ENCODE measurements around the gene SLC28A2.

SLC28A2 gene

DNA sequence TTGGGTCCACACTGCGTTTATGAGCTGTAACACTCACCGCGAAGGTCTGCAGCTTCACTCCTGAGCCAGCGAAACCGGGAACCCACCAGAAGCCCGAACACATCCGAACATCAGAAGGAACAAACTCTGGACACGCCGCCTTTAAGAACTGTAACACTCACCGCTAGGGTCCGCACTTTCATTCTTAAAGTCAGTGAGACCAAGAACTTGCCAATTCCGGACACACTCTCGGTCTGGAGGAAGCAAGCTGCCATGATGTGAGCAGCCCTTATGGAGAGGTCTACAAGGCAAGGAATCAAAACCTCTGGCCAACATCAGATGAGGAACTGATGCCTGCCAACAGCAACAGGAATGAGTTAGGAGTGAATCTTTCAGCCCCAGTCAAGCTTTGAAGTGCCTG lies 62.9 kb downstream of the SLC28A2 start:
- no peak overlapping the region for H3K4me3 ChIP-seq
- H4K20me1 ChIP-seq = no peaks in the 10 kb centered on the region
- H3K4me2 ChIP-seq = no peak overlapping the region
- peaks cover 0 to 4% (median 0%) of the 10 kb centered on the region in 11 experiments; a peak in 1 of 22 replicates for H3K9me3 ChIP-seq (replicated peaks in 1 of 11)
- H3K27me3 ChIP-seq = no peaks in the 10 kb centered on the region
- H3K9ac ChIP-seq = no peak overlapping the region
- H3K36me3 ChIP-seq = no peaks in the 10 kb centered on the region
- TF ChIP-seq Cebpa-rat (IDR thresholded peaks at IDR 0.05) = no peak
- H3K27ac ChIP-seq = no peak overlapping the region
- no peaks in the 10 kb centered on the region for H3K4me1 ChIP-seq

DNA sequence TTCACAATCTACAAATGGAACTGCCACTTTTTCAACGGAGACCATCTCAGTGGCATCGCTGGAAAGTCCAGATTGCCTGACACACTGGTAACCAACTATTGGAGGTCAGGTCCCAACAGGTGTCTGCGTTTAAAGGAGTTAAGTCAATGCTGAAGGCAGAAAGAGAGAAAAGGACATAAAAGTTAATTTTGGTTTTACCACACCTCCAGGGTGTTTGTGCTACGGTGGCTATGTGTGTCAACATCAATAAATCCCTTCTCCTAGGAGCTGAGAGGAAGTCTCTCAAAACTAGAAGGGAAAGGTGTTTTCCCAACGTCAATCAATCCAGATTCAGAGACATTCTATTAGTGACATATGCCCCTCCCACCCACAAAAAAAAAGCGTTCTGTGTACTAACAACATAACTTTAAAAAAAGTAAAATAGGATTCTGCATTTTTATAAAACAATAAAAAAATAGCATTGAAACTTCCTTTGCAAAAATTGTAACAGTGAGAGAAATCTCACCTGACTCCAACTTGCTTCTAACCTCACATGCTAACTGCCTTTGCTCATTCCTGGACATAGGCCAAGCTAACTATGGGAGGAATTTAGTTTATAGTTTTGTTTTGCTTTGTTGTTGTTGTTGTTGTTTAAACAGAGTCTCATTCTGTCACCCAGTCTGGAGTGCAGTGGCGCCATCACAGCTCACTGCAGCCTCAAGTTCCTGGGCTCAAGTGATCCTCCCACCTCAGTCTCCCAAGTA lies 67.6 kb downstream of the SLC28A2 start:
- Histone ChIP-seq H3K9ac (no peak overlapping the region), H3K4me1 (no peaks in the 10 kb centered on the region), H3K4me3 (no peak overlapping the region), H3K4me2 (no peak overlapping the region), H3K27ac (no peak overlapping the region), H3K36me3 (no peaks in the 10 kb centered on the region), H3K27me3 (no peaks in the 10 kb centered on the region), H4K20me1 (no peaks in the 10 kb centered on the region), H3K9me3 (replicated peaks in 1 of 11) (peaks cover 0 to 9% (median 0%) of the 10 kb centered on the region in 11 experiments; a peak in 2 of 22 replicates)
- TF ChIP-seq Cebpa-rat (IDR thresholded peaks at IDR 0.05) = no peak

- Histone ChIP-seq H3K4me2 (no peak overlapping the region), H3K4me3 (no peak overlapping the region)
Measured at GRCh38 chr15:45320581-45321205, 68.7 kb downstream of the SLC28A2 start.

GRCh38 chr15:45326280-45326679 lies 74.2 kb downstream of the SLC28A2 start:
- Histone ChIP-seq H3K4me3 (no peak overlapping the region), H3K4me1 (no peaks in the 10 kb centered on the region), H3K36me3 (no peaks in the 10 kb centered on the region), H4K20me1 (no peaks in the 10 kb centered on the region), H3K27ac (no peak overlapping the region), H3K27me3 (no peaks in the 10 kb centered on the region), H3K9ac (no peak overlapping the region), H3K9me3 (replicated peaks in 1 of 11) (no peaks in the 10 kb centered on the region), H3K4me2 (no peak overlapping the region)
- TF ChIP-seq Cebpa-rat (IDR thresholded peaks at IDR 0.05) = no peak

More at GRCh38 chr15:45320581-45321205, 68.7 kb downstream of the SLC28A2 start:
- H3K36me3 ChIP-seq = no peaks in the 10 kb centered on the region
- no peaks in the 10 kb centered on the region for H4K20me1 ChIP-seq
- no peak overlapping the region for H3K9ac ChIP-seq
- H3K27me3 ChIP-seq = no peaks in the 10 kb centered on the region
- no peaks in the 10 kb centered on the region for H3K4me1 ChIP-seq
- H3K27ac ChIP-seq = no peak overlapping the region
- H3K9me3 ChIP-seq (replicated peaks in 1 of 11) = peaks cover 0 to 9% (median 0%) of the 10 kb centered on the region in 11 experiments; a peak in 2 of 22 replicates
- no peak for TF ChIP-seq Cebpa-rat (IDR thresholded peaks at IDR 0.05)

DNA sequence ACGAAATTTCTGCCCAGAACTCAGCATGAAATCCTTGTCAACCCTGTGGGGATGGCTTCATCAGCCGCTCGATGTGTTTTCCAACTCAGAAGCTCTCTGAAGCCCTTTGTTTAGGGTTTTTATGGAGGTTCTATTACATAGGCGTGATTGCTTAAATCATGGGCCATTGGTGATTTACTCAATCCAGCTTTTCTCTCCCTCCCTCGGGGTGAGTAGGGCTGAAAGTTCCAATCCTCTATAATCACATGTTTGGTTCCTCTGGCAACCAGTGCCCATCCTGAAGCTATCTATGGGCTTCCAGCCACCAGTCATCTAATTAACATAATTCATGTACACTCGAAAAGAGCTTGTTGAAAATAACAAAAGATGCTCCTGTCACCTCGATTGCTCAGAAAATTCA lies 74.7 kb downstream of the SLC28A2 start:
- Histone ChIP-seq H3K4me3 (no peak overlapping the region), H3K27me3 (no peaks in the 10 kb centered on the region), H3K9ac (no peak overlapping the region), H3K4me1 (no peaks in the 10 kb centered on the region), H4K20me1 (no peaks in the 10 kb centered on the region), H3K27ac (no peak overlapping the region), H3K36me3 (no peaks in the 10 kb centered on the region), H3K9me3 (replicated peaks in 1 of 11) (no peaks in the 10 kb centered on the region), H3K4me2 (no peak overlapping the region)
- TF ChIP-seq Cebpa-rat (IDR thresholded peaks at IDR 0.05) = no peak

Measured in BLaER1 treated with 17β-estradiol and CSF1 and Interleukin-3, amounts not matched to agents 10 nM and 100 nM (cell line).